ENCODE data around the gene ZBTB45. TPM values are rescaled to one million over a fixed set of nuclear protein-coding genes. Genes with fewer than 3 reads are reported as not detected.

ZBTB45 gene
- total RNA-seq, 1 donor from 2014 or later, result 23.7 TPM

- no peak overlapping the region for H3K4me3 ChIP-seq (ENCODE audit: low read depth, low read length)
- TF ChIP-seq, protein P1, sequence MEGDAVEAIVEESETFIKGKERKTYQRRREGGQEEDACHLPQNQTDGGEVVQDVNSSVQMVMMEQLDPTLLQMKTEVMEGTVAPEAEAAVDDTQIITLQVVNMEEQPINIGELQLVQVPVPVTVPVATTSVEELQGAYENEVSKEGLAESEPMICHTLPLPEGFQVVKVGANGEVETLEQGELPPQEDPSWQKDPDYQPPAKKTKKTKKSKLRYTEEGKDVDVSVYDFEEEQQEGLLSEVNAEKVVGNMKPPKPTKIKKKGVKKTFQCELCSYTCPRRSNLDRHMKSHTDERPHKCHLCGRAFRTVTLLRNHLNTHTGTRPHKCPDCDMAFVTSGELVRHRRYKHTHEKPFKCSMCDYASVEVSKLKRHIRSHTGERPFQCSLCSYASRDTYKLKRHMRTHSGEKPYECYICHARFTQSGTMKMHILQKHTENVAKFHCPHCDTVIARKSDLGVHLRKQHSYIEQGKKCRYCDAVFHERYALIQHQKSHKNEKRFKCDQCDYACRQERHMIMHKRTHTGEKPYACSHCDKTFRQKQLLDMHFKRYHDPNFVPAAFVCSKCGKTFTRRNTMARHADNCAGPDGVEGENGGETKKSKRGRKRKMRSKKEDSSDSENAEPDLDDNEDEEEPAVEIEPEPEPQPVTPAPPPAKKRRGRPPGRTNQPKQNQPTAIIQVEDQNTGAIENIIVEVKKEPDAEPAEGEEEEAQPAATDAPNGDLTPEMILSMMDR (conservative IDR thresholded peaks at IDR 0.05; ENCODE audit: low read depth, low read length), result no peak
- DNase-seq (ENCODE audit: low read depth), result no peak
These were observed 50.2 kb downstream of the ZBTB45 start for GRCh38 chr19:58469241-58470013.

- peak overlapping the region; percentile 96 for H3K4me3 ChIP-seq (ENCODE audit: low read depth, low read length)
- TF ChIP-seq, protein P1 (conservative IDR thresholded peaks at IDR 0.05; ENCODE audit: low read depth, low read length), result peak; percentile 3
- DNase-seq (ENCODE audit: low read depth), result no peak
These were observed 51.3 kb downstream of the ZBTB45 start for GRCh38 chr19:58468216-58468839.

- TF ChIP-seq, protein P1 (conservative IDR thresholded peaks at IDR 0.05; ENCODE audit: low read depth, low read length), result no peak
- DNase-seq (ENCODE audit: low read depth), result no peak
These were observed 52.6 kb downstream of the ZBTB45 start, which contains the start of gene ZNF324 for GRCh38 chr19:58466760-58467589. ZNF324 (plus strand) TSS chr19:58467080; CDS start chr19:58469186, 2,106 bp downstream.

DNA sequence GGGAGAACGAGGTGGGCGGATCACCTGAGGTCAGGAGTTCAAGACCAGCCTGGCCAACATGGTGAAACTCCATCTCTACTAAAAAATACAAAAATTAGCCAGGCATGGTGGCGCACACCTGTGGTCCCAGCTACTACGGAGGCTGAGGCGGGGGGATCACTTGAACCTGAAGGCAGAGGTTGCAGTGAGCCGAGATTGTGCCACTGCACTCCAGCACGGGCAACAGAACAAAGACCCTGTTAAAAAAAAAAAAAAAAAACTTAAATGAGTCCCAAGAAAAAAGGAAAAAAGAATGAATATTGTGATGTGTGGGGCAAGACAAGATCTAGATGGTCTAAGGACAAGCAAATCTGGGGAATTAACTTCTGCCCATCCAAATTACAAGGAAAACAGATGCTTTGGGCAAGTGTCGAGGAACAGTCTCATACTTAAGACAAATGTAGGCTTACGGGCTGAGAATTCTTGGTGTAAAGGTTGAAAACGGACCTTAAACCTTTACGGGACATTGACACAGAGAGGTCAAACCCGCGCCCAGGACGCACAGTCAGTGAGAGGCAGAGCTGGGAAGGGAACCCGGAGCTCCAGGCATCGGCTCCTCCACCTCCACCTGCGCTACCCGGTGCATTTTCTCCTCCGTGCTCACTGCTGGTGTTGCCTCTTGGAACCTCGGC, 53.4 kb downstream of the ZBTB45 start:
- H3K4me3 ChIP-seq (ENCODE audit: low read depth, low read length), result peak overlapping the region; percentile 96
- TF ChIP-seq, protein P1 (conservative IDR thresholded peaks at IDR 0.05; ENCODE audit: low read depth, low read length), result no peak
- no peak for DNase-seq (ENCODE audit: low read depth)

More at GRCh38 chr19:58466760-58467589, 52.6 kb downstream of the ZBTB45 start, which contains the start of gene ZNF324:
- peak within 1 kb of the TSS; percentile 96 for H3K4me3 ChIP-seq (ENCODE audit: low read depth, low read length)

Other genes with a start within 250 kb of the ZBTB45 start
- gene ZNF8, start 240.9 kb downstream of the ZBTB45 start, total RNA-seq, result 4.2 and 4.5 TPM in 2 replicates
- gene ERVK3-1, start 214.4 kb downstream of the ZBTB45 start, total RNA-seq, result 40.4 and 51.0 TPM in 2 replicates
- 1.3 and 1.9 TPM in 2 replicates for gene ZSCAN22, start 192.8 kb downstream of the ZBTB45 start, total RNA-seq
- 2.7 and 20.1 TPM in 2 replicates for gene A1BG, start 166.3 kb downstream of the ZBTB45 start, total RNA-seq
- gene ZNF497, start 157.1 kb downstream of the ZBTB45 start, total RNA-seq, result 0.06 and 0.14 TPM in 2 replicates
- gene ZNF837, start 138.8 kb downstream of the ZBTB45 start, total RNA-seq, result 2.4 and 11.5 TPM in 2 replicates
- gene RPS5, start 132.5 kb downstream of the ZBTB45 start, total RNA-seq, result 1,628 and 2,421 TPM in 2 replicates
- not detected in 2 replicates for gene RNF225, start 124.2 kb downstream of the ZBTB45 start, total RNA-seq
- gene ZNF584, start 111.2 kb downstream of the ZBTB45 start, total RNA-seq, result 5.3 and 10.5 TPM in 2 replicates
- 1.8 and 2.4 TPM in 2 replicates for gene ZNF132, start 79.7 kb downstream of the ZBTB45 start, total RNA-seq
- 0.98 and 3.8 TPM in 2 replicates for gene ZNF324B, start 68.2 kb downstream of the ZBTB45 start, total RNA-seq
- 7.2 and 13.8 TPM in 2 replicates for gene ZNF324, start 52.7 kb downstream of the ZBTB45 start, total RNA-seq
- 8.6 and 9.7 TPM in 2 replicates for gene ZNF446, start 43.5 kb downstream of the ZBTB45 start, total RNA-seq
- 14.8 and 15.8 TPM in 2 replicates for gene SLC27A5, start 7.8 kb downstream of the ZBTB45 start, total RNA-seq
- gene TRIM28, start 24.3 kb upstream of the ZBTB45 start, total RNA-seq, result 454 and 661 TPM in 2 replicates
- 70.1 and 137 TPM in 2 replicates for gene CHMP2A, start 35.3 kb upstream of the ZBTB45 start, total RNA-seq
- 37.4 and 49.9 TPM in 2 replicates for gene UBE2M, start 38.8 kb upstream of the ZBTB45 start, total RNA-seq
- 8.0 and 12.7 TPM in 2 replicates for gene MZF1, start 53.5 kb upstream of the ZBTB45 start, total RNA-seq